Breast epithelium (tissue), 4 donors: Measurements from ENCODE around the gene KLHDC3. TPM values are rescaled to one million over a fixed set of nuclear protein-coding genes. Genes with fewer than 3 reads are reported as not detected.

Experiments
- DNase-seq, 2 donors: peaks; one replicate each; pipeline ENCODE4 v3.0.0-alpha.2; 2019; ENCODE audit warnings: low spot score in 2 of 2
- H3K27ac ChIP-seq, 2 donors: fragments of 200-600 bp; sonication (generic) in 1 of 2; one replicate each; pipeline ENCODE4 v1.5.1; 2016 to 2019; ENCODE audit warnings: mild to moderate bottlenecking in 1 of 2
- H3K27me3 ChIP-seq, 2 donors: fragments of 200-600 bp; sonication (generic) in 1 of 2; one replicate each; pipeline versions ENCODE4 v1.5.1 to v1.6.0; 2017 to 2019; ENCODE audit warnings: control low read depth in 1 of 2, mild to moderate bottlenecking in 1 of 2
- H3K36me3 ChIP-seq: fragments of 200-600 bp; one replicate; pipeline ENCODE4 v1.5.1; 2019
- H3K4me1 ChIP-seq, 2 donors: fragments of 200-600 bp; sonication (generic); one replicate each; pipeline ENCODE4 v1.5.1; 2016 to 2019; ENCODE audit warnings: control low read depth in 1 of 2
- H3K4me3 ChIP-seq, 3 donors: fragments of 200-600 bp; sonication (generic); 1 replicate in 2 of 3; 2 replicates in 1 of 3; pipeline ENCODE4 v1.5.1; 2016 to 2019; ENCODE audit warnings: mild to moderate bottlenecking in 3 of 3, moderate library complexity in 2 of 3
- H3K9me3 ChIP-seq, 2 donors: fragments of 200-600 bp; sonication (generic) in 1 of 2; one replicate each; pipeline ENCODE4 v1.5.1; 2016 to 2019; ENCODE audit warnings: control low read depth in 1 of 2
- POLR2A ChIP-seq: fragments of 450-650 bp; IDR thresholded peaks from one replicate; pipeline ENCODE4 v1.6.1; 2016; ENCODE audit warnings: antibody characterized with exemption, mild to moderate bottlenecking, moderate library complexity
- POLR2AphosphoS5 ChIP-seq, 3 donors: sonication (generic); formaldehyde crosslinking; IDR thresholded peaks; one replicate each; pipeline ENCODE4 v1.6.1; 2017; ENCODE audit warnings: antibody characterized with exemption in 3 of 3
- intact Hi-C: fragments of 100-400 bp; cut with DNase I; formaldehyde crosslinking; loops from one replicate; pipeline ENCODE4 v1.15.1; 2023; ENCODE audit warnings: low total_unique reads
- total RNA-seq, 3 donors: library from RNA; depleted of rRNA; stranded (reverse); fragments of >200 nt; gene quantifications; one replicate each; pipeline ENCODE4 v1.1.0, GENCODE V29; 2016
- TF ChIP-seq, protein P1 (sequence below), 3 donors: fragments of 450-650 bp; IDR thresholded peaks; one replicate each; pipeline ENCODE4 v1.5.1; 2016 to 2017; ENCODE audit warnings: antibody characterized with exemption in 3 of 3, mild to moderate bottlenecking in 3 of 3, moderate library complexity in 3 of 3

Gene KLHDC3
- total RNA-seq, 3 donors from 2014 or later = 91.4 to 97.3 (median 92.5) TPM

- no peaks in the 10 kb centered on the region for H3K36me3 ChIP-seq
- peak overlapping the region; percentile 93 to 97 for H3K27ac ChIP-seq
- TF ChIP-seq, protein P1, sequence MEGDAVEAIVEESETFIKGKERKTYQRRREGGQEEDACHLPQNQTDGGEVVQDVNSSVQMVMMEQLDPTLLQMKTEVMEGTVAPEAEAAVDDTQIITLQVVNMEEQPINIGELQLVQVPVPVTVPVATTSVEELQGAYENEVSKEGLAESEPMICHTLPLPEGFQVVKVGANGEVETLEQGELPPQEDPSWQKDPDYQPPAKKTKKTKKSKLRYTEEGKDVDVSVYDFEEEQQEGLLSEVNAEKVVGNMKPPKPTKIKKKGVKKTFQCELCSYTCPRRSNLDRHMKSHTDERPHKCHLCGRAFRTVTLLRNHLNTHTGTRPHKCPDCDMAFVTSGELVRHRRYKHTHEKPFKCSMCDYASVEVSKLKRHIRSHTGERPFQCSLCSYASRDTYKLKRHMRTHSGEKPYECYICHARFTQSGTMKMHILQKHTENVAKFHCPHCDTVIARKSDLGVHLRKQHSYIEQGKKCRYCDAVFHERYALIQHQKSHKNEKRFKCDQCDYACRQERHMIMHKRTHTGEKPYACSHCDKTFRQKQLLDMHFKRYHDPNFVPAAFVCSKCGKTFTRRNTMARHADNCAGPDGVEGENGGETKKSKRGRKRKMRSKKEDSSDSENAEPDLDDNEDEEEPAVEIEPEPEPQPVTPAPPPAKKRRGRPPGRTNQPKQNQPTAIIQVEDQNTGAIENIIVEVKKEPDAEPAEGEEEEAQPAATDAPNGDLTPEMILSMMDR (IDR thresholded peaks at IDR 0.05) = no peak
- TF ChIP-seq POLR2A (no peak), POLR2AphosphoS5 (IDR thresholded peaks at IDR 0.05) (no peak)
- no peak for DNase-seq
- intact Hi-C loops = no loop called here
- H3K9me3 ChIP-seq = no peaks in the 10 kb centered on the region
- H3K4me1 ChIP-seq = peaks cover 5 to 10% of the 10 kb centered on the region in 2 donors
- peak overlapping the region; percentile 77 to 90 (median 81) for H3K4me3 ChIP-seq
- no peaks in the 10 kb centered on the region for H3K27me3 ChIP-seq
These were observed 44.5 kb downstream of the KLHDC3 start for GRCh38 chr6:43058531-43058930.

DNA sequence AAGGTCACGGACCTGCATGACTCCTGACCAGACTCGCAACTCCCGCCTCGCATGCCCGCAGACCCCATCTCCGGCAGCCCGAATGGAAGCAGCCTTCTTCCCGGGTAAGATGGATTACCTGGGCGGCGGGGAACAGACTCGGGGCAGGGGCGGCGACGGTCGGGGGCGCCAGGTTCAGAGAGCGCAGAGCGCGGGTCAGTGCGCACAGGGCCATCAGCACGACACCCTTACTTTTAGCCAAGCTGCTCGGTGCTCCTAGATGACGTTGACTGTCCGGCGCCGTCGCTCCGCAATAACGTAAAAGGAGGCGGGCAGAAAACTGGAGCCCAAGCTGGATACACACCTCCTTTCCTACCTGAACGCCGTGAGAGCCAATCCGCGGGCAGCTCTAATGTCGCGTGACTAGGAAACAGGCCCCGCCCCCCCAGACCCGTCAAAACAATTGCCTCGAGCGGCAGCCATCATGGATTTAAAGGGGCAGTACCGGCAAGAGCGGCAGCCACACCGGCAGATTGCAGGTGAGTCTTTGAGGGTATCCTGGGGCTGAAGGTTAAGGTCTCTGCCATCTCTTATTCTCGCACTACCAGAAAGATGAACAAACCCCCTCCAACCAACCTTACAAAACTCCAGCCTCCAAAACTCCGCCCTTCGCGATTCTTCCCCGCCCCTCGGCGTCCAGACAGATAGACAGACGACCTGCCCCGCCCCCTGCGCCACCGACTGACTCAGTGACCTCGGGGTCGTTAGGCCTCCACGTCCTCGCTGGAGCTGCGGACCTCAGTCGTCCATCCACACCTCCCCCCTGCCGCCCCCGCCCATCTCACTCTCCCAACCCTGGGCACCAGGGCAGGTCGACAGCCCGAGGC lies 45.4 kb downstream of the KLHDC3 start, which contains the start of the genes KLC4 and MRPL2:
TSS of gene KLC4 (plus strand) at position 464 of the 866 bp plus-strand sequence. CDS start 1,705 bp downstream, outside the sequence.
TSS of gene MRPL2 (minus strand) at position 267 of the 866 bp plus-strand sequence. CDS start at position 214, 53 bp downstream.
- Histone ChIP-seq H3K27me3 (no peaks in the 10 kb centered on the region), H3K9me3 (no peaks in the 10 kb centered on the region), H3K27ac (peak within 1 kb of the TSS; percentile 93 to 97), H3K4me1 (peaks cover 5 to 10% of the 10 kb centered on the region in 2 donors), H3K4me3 (peak within 1 kb of the TSS; percentile 77 to 90 (median 81)), H3K36me3 (no peaks in the 10 kb centered on the region)
- intact Hi-C loops = no loop called here
- peak; percentile 98 to 99 for DNase-seq
- TF ChIP-seq, protein P1 (IDR thresholded peaks at IDR 0.05) = no peak
- peak; percentile 87 for TF ChIP-seq POLR2A
- TF ChIP-seq POLR2AphosphoS5 (IDR thresholded peaks at IDR 0.05) = peak; percentile 81 to 97 (median 83)

- TF ChIP-seq POLR2AphosphoS5 (IDR thresholded peaks at IDR 0.05) (no peak), POLR2A (no peak)
- TF ChIP-seq, protein P1 (IDR thresholded peaks at IDR 0.05) = no peak
- Histone ChIP-seq H3K36me3 (no peaks in the 10 kb centered on the region), H3K27me3 (no peaks in the 10 kb centered on the region), H3K4me1 (peaks cover 5 to 10% of the 10 kb centered on the region in 2 donors), H3K27ac (peak overlapping the region; percentile 93 to 97), H3K9me3 (no peaks in the 10 kb centered on the region), H3K4me3 (peak overlapping the region; percentile 77 to 90 (median 81))
- intact Hi-C loops = no loop called here
- DNase-seq = no peak
These were observed 46.1 kb downstream of the KLHDC3 start for GRCh38 chr6:43060034-43060754.

- intact Hi-C loops = no loop called here
- no peaks in the 10 kb centered on the region for H3K27me3 ChIP-seq
- no peaks in the 10 kb centered on the region for H3K36me3 ChIP-seq
- TF ChIP-seq POLR2AphosphoS5 (IDR thresholded peaks at IDR 0.05) (no peak), POLR2A (no peak)
- TF ChIP-seq, protein P1 (IDR thresholded peaks at IDR 0.05) = no peak
- no peaks in the 10 kb centered on the region for H3K9me3 ChIP-seq
- peaks cover 5 to 10% of the 10 kb centered on the region in 2 donors for H3K4me1 ChIP-seq
- DNase-seq = no peak
- peak overlapping the region in 2 of 3 donors; percentile 77 to 90 for H3K4me3 ChIP-seq
- H3K27ac ChIP-seq = peak overlapping the region in 1 of 2 donors; percentile 97
These were observed 46.9 kb downstream of the KLHDC3 start for GRCh38 chr6:43060755-43061633.
